ENCODE results near the gene CRIM1. TPM values are rescaled to one million over a fixed set of nuclear protein-coding genes. Genes with fewer than 3 reads are reported as not detected.
A peak's percentile ranks its signal among the peaks of the same experiment; 100 is the strongest.

Gene CRIM1
- polyA plus RNA-seq, 1 donor = 15.7 TPM

- no peak for DNase-seq (ENCODE audit: low read depth)
Observed at GRCh38 chr2:36425608-36426355, 70.2 kb downstream of the CRIM1 start.

DNA sequence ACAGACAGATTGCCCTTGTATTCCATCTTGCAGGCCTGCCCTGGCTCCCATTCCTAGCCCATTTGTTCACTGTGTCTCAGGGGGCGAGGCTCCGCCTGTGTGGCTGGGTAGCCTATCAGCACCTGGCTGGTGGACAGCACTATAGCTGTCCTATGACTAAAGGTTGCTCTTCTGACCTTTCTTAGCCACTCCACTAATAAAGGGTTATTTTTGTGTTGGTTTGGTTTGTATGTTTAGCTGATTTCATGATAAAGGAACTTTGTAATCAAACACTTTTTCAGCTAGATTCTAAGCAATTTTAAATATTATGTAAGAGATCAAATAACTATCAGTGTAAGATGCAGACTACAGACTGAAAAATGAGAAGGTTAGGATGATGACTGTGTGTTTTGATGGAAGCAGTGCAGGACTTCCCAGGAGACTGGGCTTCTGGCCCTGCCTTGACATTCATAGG lies 72.2 kb downstream of the CRIM1 start:
- DNase-seq (ENCODE audit: low read depth) = no peak

- no peak for DNase-seq (ENCODE audit: low read depth)
Observed at GRCh38 chr2:36430549-36430948, 75.0 kb downstream of the CRIM1 start.

DNA sequence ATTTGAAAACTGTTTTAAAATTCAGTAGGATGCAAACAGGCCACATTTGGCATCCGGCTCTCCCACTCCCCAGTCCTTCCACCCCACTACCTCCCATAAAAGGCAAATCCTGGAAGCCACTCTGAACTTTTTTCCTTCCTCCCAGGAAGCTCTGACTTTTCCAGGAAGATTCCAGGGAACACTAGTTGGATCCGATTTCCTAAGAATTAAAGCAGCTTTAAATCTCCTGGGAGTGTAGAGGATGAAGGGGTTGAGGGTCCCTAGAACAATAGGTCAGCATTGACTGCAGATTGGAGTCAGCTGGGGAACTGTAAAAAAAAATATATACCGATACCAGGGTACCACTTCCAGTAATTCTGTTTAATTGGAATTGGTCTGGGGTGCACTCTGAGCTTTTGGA lies 76.9 kb downstream of the CRIM1 start:
- no peak for DNase-seq (ENCODE audit: low read depth)

DNA sequence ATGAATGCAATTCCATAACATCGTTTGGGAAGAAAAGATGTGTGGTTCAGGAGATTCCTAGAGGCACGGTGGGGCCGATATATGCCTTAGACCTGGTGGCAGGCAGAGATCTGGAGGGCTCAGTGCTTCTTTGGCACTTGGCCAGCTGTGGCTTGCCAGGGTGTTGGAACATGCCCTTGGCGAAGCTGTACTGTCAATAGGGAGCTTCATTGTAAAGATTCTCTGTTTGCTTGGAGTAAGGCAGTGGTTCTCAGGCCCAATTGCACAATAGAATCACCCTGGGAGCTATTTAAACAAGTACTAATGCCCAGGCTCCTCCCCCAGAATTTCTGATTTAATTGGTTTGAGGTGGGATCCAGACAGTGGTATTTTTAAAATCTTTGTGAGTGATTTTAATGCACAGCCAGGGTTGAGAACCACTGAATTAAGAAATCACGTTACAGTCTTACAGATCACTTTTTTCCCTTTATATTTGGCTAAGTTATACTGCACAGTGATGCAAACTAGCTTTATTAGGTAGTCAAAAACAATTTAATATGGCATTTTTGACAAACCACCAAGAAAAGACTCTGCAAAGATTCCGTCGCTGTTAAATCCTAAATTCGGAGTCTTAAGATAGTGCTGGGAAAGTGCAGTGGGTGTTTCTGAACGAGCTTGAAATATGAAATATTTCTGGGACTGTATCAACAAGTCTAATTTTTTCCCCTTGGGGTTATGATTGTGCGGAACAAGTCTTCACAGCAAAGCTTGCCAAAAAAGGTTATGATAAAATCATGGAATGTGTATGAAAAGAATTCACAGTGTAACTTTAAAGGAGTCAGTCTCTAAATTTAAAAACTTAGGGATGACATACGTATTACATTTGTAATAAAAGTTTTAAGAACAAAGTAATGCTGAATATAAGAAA lies 78.0 kb downstream of the CRIM1 start:
- DNase-seq (ENCODE audit: low read depth) = no peak

GRCh38 chr2:36438449-36438977 lies 82.9 kb downstream of the CRIM1 start:
- no peak for DNase-seq (ENCODE audit: low read depth)

DNA sequence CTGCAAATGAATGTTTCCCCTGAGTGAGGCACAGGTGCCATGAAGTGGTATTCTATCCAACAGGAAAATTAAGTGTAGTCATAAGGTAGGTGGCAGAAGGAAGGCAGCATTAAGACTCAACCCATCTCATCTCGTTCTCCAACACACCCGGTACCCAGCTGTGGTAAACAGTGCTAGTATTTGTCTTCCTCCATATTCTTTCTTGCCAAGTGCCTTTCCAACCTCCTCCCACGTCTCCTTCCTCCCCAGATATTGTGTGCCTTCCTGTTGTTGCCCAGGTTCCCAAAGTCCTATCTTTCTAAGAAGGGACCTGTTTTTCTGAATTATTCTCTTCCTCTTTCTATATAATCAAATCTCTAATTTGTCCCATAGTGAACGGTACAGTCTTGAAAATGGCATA lies 83.5 kb downstream of the CRIM1 start:
- no peak for DNase-seq (ENCODE audit: low read depth)

DNA sequence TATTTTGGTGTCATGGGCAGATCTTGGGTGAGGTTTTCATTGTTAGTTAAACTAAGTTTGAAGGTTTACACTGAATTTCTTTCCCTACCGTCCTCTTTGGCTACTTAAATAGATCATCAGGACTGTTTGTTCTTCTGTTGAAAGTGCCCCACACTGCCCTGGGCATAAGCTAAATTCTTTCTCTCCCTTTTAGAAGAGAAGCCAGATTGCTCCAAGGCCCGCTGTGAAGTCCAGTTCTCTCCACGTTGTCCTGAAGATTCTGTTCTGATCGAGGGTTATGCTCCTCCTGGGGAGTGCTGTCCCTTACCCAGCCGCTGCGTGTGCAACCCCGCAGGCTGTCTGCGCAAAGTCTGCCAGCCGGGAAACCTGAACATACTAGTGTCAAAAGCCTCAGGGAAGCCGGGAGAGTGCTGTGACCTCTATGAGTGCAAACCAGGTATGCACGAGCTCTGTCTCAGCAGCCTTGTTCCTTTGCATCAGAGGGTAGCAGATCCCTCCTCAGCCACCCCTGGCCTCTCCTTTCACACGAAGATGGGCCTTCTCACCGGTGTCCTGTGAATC lies 85.6 kb downstream of the CRIM1 start:
- no peak for DNase-seq (ENCODE audit: low read depth)

- DNase-seq (ENCODE audit: low read depth) = no peak
Observed at GRCh38 chr2:36441816-36442215, 86.2 kb downstream of the CRIM1 start.

DNA sequence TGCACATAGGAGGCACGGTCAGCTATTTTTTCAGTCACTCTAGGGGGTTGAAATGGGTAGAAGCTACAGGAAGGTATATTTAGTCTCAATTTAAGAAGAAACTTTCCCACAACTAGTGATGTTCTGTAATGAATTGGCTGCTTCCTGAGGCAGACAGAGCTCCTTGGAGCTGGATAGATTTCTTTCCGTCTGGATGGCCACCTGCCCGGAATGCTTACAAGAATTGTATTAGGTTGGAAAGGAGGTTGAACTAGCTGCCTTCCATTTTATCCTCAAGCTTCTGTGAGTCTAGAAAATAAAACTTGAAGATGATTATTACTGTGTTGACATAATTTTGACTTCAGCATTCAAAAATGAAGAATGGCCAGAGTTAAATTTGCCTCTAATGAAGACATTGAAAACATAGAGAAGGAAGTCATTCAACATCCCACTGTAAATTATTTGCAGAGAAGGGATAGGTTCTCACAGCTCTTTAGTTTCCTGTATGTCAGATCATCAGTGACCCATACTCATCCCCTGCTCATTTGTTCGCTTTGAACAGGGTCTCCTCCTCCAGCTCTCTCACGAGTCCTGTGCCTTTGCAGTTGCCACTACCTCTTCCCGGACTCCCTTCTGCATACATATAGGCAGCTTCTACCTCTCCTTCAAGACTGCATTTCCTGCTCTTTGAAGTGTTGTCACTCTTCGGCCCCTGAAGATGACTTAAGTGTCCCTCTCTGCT lies 88.8 kb downstream of the CRIM1 start:
- peak; percentile 79 for DNase-seq (ENCODE audit: low read depth)

GRCh38 chr2:36445185-36445866 lies 89.7 kb downstream of the CRIM1 start:
- no peak for DNase-seq (ENCODE audit: low read depth)

- no peak for DNase-seq (ENCODE audit: low read depth)
Observed at GRCh38 chr2:36446294-36446693, 90.7 kb downstream of the CRIM1 start.

DNA sequence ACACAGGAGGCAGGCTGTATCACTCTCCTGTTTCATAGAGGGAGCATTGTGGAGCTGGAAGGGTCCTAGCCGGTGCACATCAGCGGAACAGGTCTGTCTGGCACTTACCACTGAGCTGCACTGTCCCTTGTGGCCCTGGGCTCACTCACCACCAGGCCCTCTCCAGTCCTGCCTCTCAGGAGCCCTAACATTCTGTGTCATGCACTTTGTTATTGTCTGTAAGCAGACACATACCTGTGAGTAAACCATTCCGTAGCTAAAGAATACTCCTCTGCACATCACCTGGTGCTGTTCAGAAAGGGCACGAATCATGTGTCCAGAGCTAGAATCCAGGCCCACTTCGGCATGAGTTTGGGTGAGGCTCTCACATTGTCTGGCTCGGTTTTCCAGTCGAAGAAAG lies 93.6 kb downstream of the CRIM1 start:
- DNase-seq (ENCODE audit: low read depth) = no peak

- DNase-seq (ENCODE audit: low read depth) = no peak
Observed at GRCh38 chr2:36449943-36450392, 94.4 kb downstream of the CRIM1 start.

GRCh38 chr2:36450466-36451196 lies 95.1 kb downstream of the CRIM1 start:
- no peak for DNase-seq (ENCODE audit: low read depth)

DNA sequence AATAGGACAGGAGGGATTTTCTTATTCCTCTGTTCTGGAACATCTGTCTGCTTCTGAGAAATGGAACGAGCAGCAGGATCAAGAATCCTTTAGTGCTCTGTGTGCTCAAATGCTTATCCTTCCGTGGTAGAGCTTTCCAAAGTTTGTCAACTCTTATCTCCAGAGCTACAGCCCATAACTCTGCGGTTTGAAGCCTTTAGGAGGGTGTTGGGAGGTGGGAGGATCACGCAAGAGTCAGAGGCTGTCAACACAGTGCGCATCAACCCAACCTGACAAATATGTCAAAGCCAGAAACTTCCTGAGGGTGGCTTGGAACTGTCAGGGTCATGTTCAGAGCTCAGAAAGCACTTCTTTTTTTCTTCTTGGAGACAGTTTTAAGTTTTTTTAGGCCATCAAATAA lies 95.9 kb downstream of the CRIM1 start:
- DNase-seq (ENCODE audit: low read depth) = no peak

DNA sequence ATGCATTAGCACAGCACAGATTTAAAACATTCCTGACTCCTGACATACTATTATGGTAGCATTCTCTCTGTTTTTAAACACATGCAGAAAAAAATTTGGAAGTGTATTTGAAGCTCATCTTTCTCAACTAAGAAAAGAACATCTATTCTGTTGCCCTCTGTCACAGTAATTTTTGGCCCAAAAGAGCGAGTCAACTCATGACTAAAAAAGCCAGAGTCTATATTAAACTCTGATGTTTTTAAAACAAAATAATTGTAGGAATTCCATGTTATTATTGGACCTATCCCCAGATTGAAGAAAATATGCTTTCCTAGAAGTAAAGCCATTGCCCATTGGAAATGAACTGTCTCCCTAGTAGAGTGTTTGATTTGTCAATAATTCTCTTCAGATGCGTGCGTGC lies 96.7 kb downstream of the CRIM1 start:
- no peak for DNase-seq (ENCODE audit: low read depth)

GRCh38 chr2:36453652-36454051 lies 98.1 kb downstream of the CRIM1 start:
- DNase-seq (ENCODE audit: low read depth) = no peak

DNA sequence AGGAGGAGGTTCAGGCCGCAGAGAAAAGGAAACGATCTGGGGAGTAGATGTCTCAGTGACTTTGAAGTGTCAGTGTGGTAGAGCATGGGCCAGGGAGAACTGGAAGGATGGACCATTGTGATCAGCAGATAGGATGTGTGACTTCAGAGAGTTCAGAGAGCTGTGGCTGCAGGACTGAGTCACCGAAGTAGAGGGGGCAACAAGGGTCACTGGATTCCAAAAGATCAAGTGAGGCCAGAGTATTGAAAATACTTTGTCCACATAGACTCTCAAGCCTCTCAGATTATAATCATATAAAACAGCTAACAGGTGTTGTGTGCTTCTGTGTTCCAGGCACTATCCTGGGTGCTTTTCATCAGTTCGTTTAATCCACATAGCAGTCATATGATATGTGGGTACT lies 99.4 kb downstream of the CRIM1 start:
- no peak for DNase-seq (ENCODE audit: low read depth)

DNA sequence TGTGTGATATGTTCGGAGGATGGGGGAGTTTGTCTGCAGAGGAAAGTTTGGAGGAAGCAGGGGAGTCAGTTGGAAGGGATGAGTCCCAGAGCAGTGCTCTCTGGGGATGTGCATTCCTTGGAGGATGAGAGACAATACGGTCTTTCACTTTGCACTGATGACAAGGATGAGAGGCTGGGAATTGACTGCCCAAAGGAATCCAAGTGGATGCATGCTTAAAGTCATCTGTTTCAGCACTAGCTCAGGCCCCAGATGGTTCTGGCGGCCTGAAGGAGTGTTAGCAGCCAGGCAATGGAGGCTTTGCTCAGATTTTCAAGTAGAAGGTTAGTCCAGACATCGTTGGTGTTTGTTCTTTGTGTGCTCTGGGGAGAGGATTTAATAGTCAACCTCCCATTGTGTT lies 100.2 kb downstream of the CRIM1 start:
- DNase-seq (ENCODE audit: low read depth) = no peak

Measured in forelimb muscle (tissue), 1 donor.